Esophagus muscularis mucosa (tissue), 3 donors: ENCODE measurements around the gene SDHC.

Experiments used
- POLR2A ChIP-seq: fragments of 450-650 bp; IDR thresholded peaks from one replicate; pipeline ENCODE4 v1.6.1; 2017; ENCODE audit warnings: antibody characterized with exemption, moderate library complexity, mild to moderate bottlenecking, low read depth
- TF ChIP-seq, protein P1 (sequence below), 3 experiments: fragments of 200-600 bp in 2 of 3; fragments of 450-650 bp in 1 of 3; sonication (generic) in 2 of 3; IDR thresholded peaks; one replicate each; pipeline ENCODE4 v1.5.1; 2017 to 2019; ENCODE audit warnings: antibody characterized with exemption in 3 of 3, mild to moderate bottlenecking in 2 of 3, moderate library complexity in 1 of 3

DNA sequence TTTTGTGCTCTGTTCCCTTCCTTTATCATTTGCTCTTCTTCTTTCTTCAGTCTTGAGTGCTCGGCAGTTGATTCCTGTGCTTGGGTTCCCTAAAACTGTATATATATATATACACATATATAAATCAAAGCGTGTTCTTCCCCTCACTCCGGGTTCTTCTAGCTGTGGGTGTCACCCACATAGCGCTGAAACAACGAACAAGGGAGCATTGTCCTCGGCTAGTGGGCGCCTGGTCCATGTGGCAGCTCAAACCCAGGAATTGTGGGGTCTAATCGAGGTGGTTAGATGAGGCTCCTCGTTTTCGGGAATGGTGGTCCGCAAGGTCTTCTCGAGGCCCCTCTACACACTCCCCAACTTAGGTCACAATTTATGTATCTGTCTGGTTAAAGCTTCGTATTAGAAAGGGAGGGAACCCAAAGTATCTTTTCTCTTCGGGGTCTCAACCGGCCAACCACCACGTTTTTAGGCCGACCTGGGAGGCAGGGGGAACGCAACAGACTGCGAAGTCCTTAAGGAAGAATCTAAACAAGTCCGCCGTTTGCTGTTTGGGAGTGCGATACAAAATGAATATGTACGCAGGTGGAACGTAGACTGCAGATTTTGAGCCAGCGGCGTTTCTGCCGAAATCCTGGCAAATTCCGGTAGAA is 504 bp upstream of the SDHC start:
- TF ChIP-seq, protein P1, sequence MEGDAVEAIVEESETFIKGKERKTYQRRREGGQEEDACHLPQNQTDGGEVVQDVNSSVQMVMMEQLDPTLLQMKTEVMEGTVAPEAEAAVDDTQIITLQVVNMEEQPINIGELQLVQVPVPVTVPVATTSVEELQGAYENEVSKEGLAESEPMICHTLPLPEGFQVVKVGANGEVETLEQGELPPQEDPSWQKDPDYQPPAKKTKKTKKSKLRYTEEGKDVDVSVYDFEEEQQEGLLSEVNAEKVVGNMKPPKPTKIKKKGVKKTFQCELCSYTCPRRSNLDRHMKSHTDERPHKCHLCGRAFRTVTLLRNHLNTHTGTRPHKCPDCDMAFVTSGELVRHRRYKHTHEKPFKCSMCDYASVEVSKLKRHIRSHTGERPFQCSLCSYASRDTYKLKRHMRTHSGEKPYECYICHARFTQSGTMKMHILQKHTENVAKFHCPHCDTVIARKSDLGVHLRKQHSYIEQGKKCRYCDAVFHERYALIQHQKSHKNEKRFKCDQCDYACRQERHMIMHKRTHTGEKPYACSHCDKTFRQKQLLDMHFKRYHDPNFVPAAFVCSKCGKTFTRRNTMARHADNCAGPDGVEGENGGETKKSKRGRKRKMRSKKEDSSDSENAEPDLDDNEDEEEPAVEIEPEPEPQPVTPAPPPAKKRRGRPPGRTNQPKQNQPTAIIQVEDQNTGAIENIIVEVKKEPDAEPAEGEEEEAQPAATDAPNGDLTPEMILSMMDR (IDR thresholded peaks at IDR 0.05) = no peak
- no peak for TF ChIP-seq POLR2A
